A549 treated with AZD9567 at 1 μM for 4 hours (cell line): Measurements from ENCODE around the gene JADE3. TPM values are rescaled to one million over a fixed set of nuclear protein-coding genes. Genes with fewer than 3 reads are reported as not detected.

Experiments used
- total RNA-seq: library from RNA; stranded (reverse); fragments of 200-300 nt; extraction: Qiagen RNA extraction; gene quantifications from 5 replicates; pipeline ENCODE4 v1.2.3, GENCODE V29; 2022; ENCODE audit not compliant: insufficient read depth

The JADE3 gene
- total RNA-seq: 10.7 to 12.9 TPM (median 11.7 TPM) in 5 replicates

DNA sequence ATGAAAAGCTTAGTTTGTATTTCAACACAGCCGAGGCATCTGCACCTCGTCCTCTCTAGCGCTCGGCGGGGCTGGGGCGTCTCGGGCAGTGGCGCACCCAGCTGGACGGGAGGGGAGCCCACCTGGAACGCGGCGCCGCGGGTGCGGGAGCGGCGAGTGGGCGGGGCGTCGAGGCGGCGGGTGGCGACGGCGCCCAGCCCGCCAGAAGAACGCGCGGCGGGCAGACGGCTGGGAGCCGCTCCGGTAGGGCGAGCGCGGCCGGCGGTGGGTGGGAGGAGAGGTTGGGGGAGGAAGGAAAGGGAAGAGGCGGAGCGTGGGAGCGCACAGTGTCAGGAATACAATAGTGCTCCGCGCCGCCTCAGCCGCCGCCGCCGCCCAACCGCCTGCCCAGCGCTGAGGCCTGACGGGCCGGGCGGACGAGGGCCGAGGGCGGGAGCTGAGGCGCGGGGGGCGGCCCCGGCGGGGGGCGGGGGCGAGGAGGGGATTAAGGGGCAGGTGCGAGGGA, at the start of gene JADE3:
Gene JADE3, plus strand, starts transcription at position 324 of the 505 bp plus-strand sequence. CDS start 72,474 bp downstream, outside the sequence.

DNA sequence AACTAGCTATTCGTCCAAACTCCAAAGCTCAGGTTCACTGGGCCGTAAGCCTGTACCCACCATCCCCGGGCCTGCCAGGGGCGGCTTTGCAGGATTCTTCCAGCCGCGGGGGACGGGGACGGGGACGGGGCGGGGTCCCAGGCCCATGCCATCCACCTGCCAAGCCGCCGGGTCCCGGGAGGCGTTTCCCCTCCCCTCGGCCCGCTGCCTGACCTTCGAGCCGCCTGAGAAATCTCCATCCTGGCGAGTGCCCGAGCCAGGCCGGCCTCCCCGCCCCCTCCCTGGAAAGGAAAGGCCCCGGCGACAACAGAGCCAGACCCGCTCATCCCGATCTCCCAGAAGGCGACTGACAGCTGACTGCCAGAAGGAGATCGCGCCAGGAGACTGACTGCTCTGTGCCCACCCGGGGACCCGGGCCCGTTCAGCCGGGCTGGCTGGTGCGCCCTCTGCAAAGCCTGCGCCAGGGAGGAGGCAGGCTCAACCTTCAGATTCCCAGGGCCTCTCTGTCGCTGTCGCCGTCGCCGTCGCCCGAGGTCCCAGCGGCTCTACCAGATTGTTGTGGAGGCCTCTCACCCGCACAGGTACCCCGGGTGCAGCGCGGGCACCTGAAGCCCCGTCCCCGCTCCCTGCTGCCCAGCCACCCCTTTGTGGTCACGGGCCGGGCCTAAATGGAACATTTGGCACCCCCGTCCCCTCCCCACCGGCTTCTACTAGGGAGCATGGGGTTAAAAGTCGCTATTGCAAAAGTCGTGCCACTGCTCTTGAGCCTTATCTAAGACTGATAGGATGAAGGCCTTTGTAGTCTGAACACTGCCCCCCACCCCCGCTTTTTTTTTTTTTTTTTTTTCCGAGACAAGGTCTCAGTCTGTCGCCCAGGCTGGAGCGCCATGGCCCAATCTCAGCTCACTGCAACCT, 166.2 kb downstream of the JADE3 start, which contains the start of gene RGN:
Gene RGN, plus strand, starts transcription at position 315 of the 915 bp plus-strand sequence. CDS start 2,702 bp downstream, outside the sequence.

Other genes starting within 250 kb of the JADE3 start
- gene SLC9A7, start 153.3 kb upstream of the JADE3 start, total RNA-seq: 5.4 to 11.5 TPM (median 9.1 TPM) in 5 replicates
- 8.3 to 18.3 TPM (median 10.9 TPM) in 5 replicates for gene RP2, start 75.4 kb upstream of the JADE3 start, total RNA-seq
- gene RGN, start 166.0 kb downstream of the JADE3 start, total RNA-seq: 0.10 to 0.13 TPM in 2 of 5 replicates, not detected in the others
- 127 to 186 TPM (median 171 TPM) in 5 replicates for gene NDUFB11, start 232.3 kb downstream of the JADE3 start, total RNA-seq
- gene RBM10, start 232.8 kb downstream of the JADE3 start, total RNA-seq: 31.6 to 47.1 TPM (median 44.3 TPM) in 5 replicates